Activated T-cell treated with anti-CD3 and anti-CD28 coated beads, Interleukin-2, amount 50 U/mL, for 4 hours (primary cell): ENCODE measurements around the gene TTC24. TPM values are rescaled to one million over a fixed set of nuclear protein-coding genes. Genes with fewer than 3 reads are reported as not detected.

Source experiments
- ATAC-seq, 2 donors: fragments of 200-7000 bp; cut with Tn5 transposase; one replicate each; pipeline ENCODE4 v1.10.0; 2021
- DNase-seq: peaks from one replicate; pipeline ENCODE4 v3.0.0-alpha.2; 2020
- H3K27me3 Mint-ChIP-seq: one replicate; pipeline ENCODE4 v1.8.0; 2021; ENCODE audit warnings: low read depth, mixed read lengths
- H3K36me3 Mint-ChIP-seq: one replicate; pipeline ENCODE4 v1.8.0; 2022; ENCODE audit warnings: mixed read lengths; ENCODE audit not compliant: insufficient read depth
- H3K4me1 Mint-ChIP-seq: one replicate; pipeline ENCODE4 v1.8.0; 2021; ENCODE audit warnings: low read depth, mixed read lengths
- H3K4me3 Mint-ChIP-seq: one replicate; pipeline ENCODE4 v1.8.0; 2021; ENCODE audit warnings: mild to moderate bottlenecking, moderate library complexity, mixed read lengths
- H3K9me3 Mint-ChIP-seq: one replicate; pipeline ENCODE4 v1.8.0; 2021; ENCODE audit warnings: mixed read lengths
- total RNA-seq, 3 donors: library from RNA; stranded (reverse); gene quantifications; one replicate each; pipeline ENCODE4 v1.2.1, GENCODE V29; 2021

TTC24 gene
- 10 to 100 TPM in 1 of 3 donors, 1 to 10 TPM in 2; 2.9 to 10.9 (median 5.4) TPM for total RNA-seq

DNA sequence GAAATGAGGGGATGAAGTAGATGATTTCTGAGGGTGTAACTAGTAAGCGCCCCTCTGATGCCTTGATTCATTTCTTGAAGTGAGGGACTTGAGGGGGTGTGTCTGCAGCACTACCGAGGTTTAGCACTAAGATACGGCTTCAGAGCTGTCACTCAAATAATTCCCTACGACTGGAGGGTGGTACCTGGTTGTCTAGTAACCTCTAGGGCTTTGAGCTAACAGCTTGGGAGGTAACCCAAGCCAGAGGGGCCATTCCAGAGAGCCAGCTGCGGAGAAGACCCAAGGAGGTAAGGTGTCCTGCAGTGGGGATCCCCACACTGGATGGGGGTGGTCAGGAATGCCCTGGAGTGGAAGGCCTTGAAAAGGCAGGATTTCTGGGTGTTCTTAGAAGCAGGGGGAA, at the start of gene TTC24:
TSS of gene TTC24 (plus strand) at position 252 of the 400 bp plus-strand sequence. CDS start 1,642 bp downstream, outside the sequence.
- H3K36me3 Mint-ChIP-seq = no peaks in the 10 kb centered on the region
- H3K9me3 Mint-ChIP-seq = no peaks in the 10 kb centered on the region
- no peak for ATAC-seq
- H3K4me3 Mint-ChIP-seq = no peak within 1 kb of the TSS
- no peak for DNase-seq
- peaks cover 3% of the 10 kb centered on the region for H3K27me3 Mint-ChIP-seq
- H3K4me1 Mint-ChIP-seq = peaks cover 18% of the 10 kb centered on the region

- Mint-ChIP-seq H3K4me3 (no peak overlapping the region), H3K9me3 (no peaks in the 10 kb centered on the region), H3K36me3 (no peaks in the 10 kb centered on the region), H3K27me3 (no peaks in the 10 kb centered on the region), H3K4me1 (peaks cover 22% of the 10 kb centered on the region)
- ATAC-seq = no peak
- DNase-seq = no peak
Measured at GRCh38 chr1:156530006-156530405, 49.5 kb upstream of the TTC24 start.

DNA sequence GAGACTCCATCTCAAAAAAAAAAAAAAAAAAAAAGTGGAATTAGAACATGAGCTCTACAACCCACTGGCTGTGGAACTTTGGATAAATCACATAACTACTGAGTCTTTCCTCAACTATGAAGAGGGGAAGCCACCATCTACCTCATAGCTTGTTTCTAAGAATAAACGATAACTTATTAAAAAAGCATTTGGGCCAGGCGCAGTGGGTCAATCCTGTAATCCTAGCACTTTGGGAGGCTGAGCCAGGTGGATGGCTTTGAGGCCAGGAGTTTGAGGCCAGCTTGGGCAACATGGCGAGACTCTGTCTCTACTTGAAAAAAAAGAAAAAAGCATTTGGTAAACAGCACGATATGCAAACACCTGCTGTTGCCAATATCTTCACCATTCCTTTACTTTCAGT, 47.1 kb upstream of the TTC24 start:
- no peak overlapping the region for H3K4me3 Mint-ChIP-seq
- no peaks in the 10 kb centered on the region for H3K36me3 Mint-ChIP-seq
- H3K27me3 Mint-ChIP-seq = no peaks in the 10 kb centered on the region
- DNase-seq (no peak), ATAC-seq (no peak)
- H3K4me1 Mint-ChIP-seq = peaks cover 9% of the 10 kb centered on the region
- H3K9me3 Mint-ChIP-seq = no peaks in the 10 kb centered on the region

DNA sequence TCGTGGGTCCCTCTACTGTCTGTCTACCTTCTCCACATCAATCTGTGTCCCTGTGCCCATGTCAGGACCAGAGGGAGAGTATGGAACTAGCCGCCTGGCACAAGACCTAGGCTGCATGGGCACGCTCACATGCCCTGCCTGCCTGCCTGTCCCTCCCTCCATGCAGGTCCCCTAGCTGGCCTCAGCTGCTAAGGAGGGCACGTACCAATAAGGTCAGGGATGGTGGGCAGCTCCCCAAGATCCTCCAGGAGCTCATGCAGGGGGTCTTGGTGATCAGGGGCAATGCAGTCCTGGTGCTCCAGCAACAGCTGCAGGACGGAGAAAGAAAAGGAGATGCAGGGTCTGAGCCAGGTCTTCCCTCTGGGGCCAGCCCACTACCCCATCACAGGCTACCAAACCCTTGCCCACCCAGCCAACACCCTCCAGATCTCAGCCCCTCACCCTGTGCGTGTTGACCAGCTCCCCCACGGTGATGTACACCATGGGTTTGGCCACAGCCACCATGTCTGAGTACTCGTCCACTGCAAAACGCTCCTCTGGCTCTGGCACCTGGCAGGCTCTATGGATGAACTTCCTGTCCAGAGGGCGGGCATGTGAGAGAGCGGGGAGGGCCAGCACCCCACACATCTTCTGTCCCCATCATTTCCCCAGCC, 45.8 kb upstream of the TTC24 start:
- Mint-ChIP-seq H3K9me3 (no peaks in the 10 kb centered on the region), H3K4me3 (no peak overlapping the region), H3K27me3 (no peaks in the 10 kb centered on the region), H3K36me3 (no peaks in the 10 kb centered on the region), H3K4me1 (peaks cover 2% of the 10 kb centered on the region)
- no peak for DNase-seq
- no peak for ATAC-seq

- no peaks in the 10 kb centered on the region for H3K9me3 Mint-ChIP-seq
- H3K36me3 Mint-ChIP-seq = no peaks in the 10 kb centered on the region
- H3K27me3 Mint-ChIP-seq = no peaks in the 10 kb centered on the region
- H3K4me3 Mint-ChIP-seq = no peak overlapping the region
- DNase-seq (no peak), ATAC-seq (no peak)
- no peaks in the 10 kb centered on the region for H3K4me1 Mint-ChIP-seq
Measured at GRCh38 chr1:156534424-156535060, 45.0 kb upstream of the TTC24 start.

DNA sequence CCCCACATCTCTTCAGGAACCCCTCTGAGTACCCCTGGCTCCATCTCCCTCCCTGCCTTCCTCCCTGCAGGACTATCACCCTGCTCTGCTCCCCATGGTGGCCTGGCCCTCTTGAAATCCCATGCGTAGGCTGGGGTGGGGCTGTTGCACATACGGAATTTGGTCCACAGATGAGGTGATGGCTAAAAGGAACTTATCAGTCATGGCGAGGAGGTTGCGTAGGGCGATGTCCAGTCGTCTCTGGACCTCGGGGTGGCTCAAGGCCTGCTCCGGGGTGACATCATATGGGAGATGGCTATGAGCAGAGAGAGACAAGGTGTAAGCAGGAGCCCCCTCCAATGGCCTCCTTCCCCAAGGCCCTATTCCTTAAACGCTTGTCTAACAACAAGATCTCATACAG, 42.5 kb upstream of the TTC24 start:
- Mint-ChIP-seq H3K4me1 (no peaks in the 10 kb centered on the region), H3K4me3 (no peak overlapping the region), H3K9me3 (no peaks in the 10 kb centered on the region), H3K36me3 (no peaks in the 10 kb centered on the region), H3K27me3 (no peaks in the 10 kb centered on the region)
- DNase-seq (no peak), ATAC-seq (no peak)

DNA sequence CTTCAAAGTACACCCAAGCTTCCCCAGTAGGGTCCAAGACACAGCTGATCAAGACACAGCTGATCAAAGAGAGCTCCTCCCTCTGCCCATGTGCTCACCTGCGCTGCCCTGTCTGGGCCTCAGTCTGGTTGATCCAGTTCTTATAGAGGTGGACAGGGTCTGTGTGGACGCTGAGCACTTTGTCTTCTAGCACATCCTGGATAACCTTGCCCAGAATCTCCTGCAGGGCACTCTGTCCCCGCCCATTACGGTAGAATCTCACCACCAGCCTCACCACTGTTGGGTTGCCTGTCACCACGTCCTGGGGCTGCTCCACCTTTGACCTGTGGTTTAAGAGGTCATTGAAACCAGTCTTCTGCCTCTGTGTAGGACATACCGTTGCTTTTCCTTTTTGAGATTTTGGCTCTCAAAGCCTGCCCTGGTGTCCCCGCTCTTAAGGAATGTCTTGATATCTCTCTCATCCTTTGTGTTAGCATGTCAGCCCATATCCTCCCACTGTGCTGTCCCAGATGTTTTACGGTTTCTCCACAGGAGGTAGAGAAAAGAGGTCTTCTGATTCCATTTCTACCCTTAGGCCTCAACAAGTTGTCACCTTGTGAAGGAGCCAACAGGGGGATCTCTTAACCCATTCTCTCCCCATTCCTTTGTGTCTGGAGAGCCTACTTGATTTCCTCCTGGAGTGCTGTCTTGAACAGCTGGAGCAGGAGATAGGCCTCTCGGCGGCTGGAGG, 40.6 kb upstream of the TTC24 start:
- H3K4me3 Mint-ChIP-seq = no peak overlapping the region
- no peaks in the 10 kb centered on the region for H3K36me3 Mint-ChIP-seq
- H3K4me1 Mint-ChIP-seq = no peaks in the 10 kb centered on the region
- no peaks in the 10 kb centered on the region for H3K27me3 Mint-ChIP-seq
- DNase-seq = no peak
- no peaks in the 10 kb centered on the region for H3K9me3 Mint-ChIP-seq
- no peak for ATAC-seq

DNA sequence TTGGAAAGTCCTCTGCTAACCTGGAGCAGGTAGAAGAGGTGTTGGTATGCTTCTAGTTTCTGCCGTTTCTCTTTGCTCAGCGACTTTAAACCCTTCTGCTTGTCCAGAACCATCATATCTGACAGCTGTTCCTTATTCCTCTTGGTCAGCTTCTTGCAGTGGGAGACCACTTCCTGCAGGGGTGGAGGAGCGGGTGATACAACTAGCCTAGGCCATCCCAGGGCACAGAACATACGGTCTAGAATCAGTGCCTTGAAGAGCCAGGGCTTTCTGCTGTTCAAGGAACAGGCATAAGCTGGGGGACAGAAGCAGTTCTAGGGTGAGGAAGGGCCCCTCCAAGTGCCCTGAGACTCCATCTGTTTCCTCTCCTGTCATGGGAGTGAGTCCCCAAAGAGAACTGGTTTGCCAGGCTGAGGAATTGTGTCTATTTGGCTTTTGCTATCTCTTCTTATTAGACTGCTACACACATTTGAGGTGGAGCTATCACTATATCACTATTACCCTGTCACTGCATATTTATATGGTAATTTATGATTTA, 39.6 kb upstream of the TTC24 start:
- H3K27me3 Mint-ChIP-seq = no peaks in the 10 kb centered on the region
- no peak overlapping the region for H3K4me3 Mint-ChIP-seq
- DNase-seq (no peak), ATAC-seq (no peak)
- no peaks in the 10 kb centered on the region for H3K4me1 Mint-ChIP-seq
- no peaks in the 10 kb centered on the region for H3K9me3 Mint-ChIP-seq
- no peaks in the 10 kb centered on the region for H3K36me3 Mint-ChIP-seq

DNA sequence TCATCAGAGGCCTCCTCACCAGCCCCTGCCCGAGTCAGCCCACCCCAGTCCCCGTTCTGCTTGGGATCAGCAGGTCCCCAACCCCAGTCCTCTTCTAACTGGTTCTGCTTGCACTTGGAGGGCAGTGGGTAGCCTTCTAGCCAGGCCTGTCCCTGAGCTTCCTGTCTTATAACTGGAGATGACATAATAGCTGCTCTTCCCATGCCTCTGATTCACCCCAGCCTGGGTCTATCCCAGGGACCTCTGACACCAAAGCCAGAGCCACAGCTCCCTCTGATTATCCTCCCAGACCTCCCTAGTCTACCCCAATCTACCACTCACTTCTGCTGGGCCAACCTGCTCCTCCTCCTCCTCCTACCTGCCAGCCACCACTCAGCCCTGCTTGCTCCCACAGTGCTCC, 38.6 kb upstream of the TTC24 start:
- no peaks in the 10 kb centered on the region for H3K9me3 Mint-ChIP-seq
- H3K27me3 Mint-ChIP-seq = no peaks in the 10 kb centered on the region
- no peak overlapping the region for H3K4me3 Mint-ChIP-seq
- H3K36me3 Mint-ChIP-seq = no peaks in the 10 kb centered on the region
- no peaks in the 10 kb centered on the region for H3K4me1 Mint-ChIP-seq
- ATAC-seq (no peak), DNase-seq (no peak)

DNA sequence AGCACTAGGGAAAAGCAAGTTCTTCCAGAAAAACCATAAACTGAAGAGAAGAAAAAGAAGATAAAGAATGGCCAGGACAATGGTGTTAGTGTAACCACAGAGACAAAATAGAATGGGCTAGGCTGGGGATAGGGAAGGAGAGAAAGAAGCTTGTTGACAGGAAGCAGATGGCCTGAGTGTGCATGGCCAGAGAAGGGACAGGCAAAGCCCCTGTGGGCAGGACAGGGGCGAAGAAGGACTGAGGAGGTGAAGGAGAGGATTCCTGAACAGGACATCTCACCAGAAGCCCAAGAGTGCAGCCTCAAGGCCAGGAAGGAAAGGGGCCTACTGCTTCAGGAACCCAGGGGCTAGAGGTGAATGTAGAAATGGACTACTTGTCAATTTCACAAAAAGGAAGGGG, 36.5 kb upstream of the TTC24 start:
- DNase-seq = no peak
- Mint-ChIP-seq H3K27me3 (no peaks in the 10 kb centered on the region), H3K4me1 (no peaks in the 10 kb centered on the region), H3K9me3 (no peaks in the 10 kb centered on the region), H3K4me3 (no peak overlapping the region), H3K36me3 (no peaks in the 10 kb centered on the region)
- ATAC-seq = no peak

DNA sequence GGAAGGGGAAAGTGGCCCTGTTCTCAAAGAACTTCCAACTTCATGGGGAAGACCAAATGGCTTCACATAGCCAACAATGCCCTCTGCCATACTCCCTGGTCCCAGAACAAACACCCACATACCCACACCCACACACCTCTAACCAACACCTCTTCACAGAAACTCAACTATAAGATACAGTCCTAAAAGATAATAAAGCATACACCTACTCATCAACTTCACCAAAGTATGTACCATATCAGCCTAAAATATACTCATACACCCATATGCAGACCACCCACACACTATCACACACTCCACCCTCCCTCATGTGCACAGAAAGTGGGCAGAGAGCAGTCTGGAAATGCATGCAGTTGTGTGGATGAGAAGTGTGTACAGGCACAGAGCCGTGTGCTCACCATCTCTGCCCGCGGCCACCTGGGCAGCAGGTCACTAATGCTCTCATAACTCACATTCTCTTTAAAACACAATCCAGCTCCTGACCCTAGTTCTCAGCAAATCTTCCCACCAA, 34.9 kb upstream of the TTC24 start:
- Mint-ChIP-seq H3K4me3 (no peak overlapping the region), H3K36me3 (no peaks in the 10 kb centered on the region), H3K27me3 (no peaks in the 10 kb centered on the region), H3K4me1 (no peaks in the 10 kb centered on the region), H3K9me3 (no peaks in the 10 kb centered on the region)
- ATAC-seq (no peak), DNase-seq (no peak)

GRCh38 chr1:156546267-156546666, 33.3 kb upstream of the TTC24 start:
- Mint-ChIP-seq H3K4me1 (no peaks in the 10 kb centered on the region), H3K4me3 (no peak overlapping the region), H3K9me3 (no peaks in the 10 kb centered on the region), H3K27me3 (no peaks in the 10 kb centered on the region), H3K36me3 (no peaks in the 10 kb centered on the region)
- no peak for ATAC-seq
- no peak for DNase-seq

GRCh38 chr1:156547434-156547833, 32.1 kb upstream of the TTC24 start:
- ATAC-seq (no peak), DNase-seq (no peak)
- Mint-ChIP-seq H3K36me3 (no peaks in the 10 kb centered on the region), H3K9me3 (no peaks in the 10 kb centered on the region), H3K27me3 (no peaks in the 10 kb centered on the region), H3K4me1 (peaks cover 5% of the 10 kb centered on the region), H3K4me3 (no peak overlapping the region)

DNA sequence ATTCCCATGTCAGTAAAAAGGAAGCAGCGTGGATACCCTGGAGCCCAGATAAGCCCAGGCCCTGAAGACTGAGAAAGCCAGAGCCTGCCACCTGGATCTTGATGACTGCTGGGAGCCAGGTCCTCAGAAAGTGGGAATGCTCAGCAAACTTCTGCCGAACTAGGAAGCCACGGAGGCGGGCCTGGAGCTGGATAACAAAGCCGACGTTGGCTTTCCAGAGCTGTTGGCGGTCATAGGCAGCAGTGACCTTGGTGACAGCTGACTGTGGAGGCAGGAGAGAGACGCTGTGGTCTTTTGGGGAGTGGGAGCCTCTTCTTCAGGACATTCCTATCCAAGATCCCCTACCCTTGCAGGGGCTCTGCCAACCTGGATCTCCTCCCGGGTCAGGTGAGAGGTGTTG, 31.5 kb upstream of the TTC24 start:
- Mint-ChIP-seq H3K4me1 (peaks cover 6% of the 10 kb centered on the region), H3K4me3 (no peak overlapping the region), H3K9me3 (no peaks in the 10 kb centered on the region), H3K36me3 (no peaks in the 10 kb centered on the region), H3K27me3 (no peaks in the 10 kb centered on the region)
- ATAC-seq = no peak
- no peak for DNase-seq
